ENCODE results near the gene DLGAP4.

The DLGAP4 gene

GRCh38 chr20:36543184-36544133 is 237.3 kb downstream of the DLGAP4 start:
- Histone ChIP-seq H3K9me2 (replicated peaks; ENCODE audit: control insufficient read depth, low read length) (no peaks in the 10 kb centered on the region), H3F3A (ENCODE audit: control insufficient read depth, insufficient read depth) (peaks cover 2% of the 10 kb centered on the region; the same call in 1 of the 2 replicates), H3K79me2 (ENCODE audit: control insufficient read depth, low read length) (no peaks in the 10 kb centered on the region), H4K20me1 (ENCODE audit: control insufficient read depth, insufficient read depth, low read depth, low read length) (no peaks in the 10 kb centered on the region), H3K4me3 (ENCODE audit: low read length) (no peak overlapping the region), H3K27ac (ENCODE audit: low read depth, low read length) (no peak overlapping the region), H3K4me2 (ENCODE audit: low read length) (no peak overlapping the region), H3K4me1 (ENCODE audit: control insufficient read depth, low read length) (peaks cover 9% of the 10 kb centered on the region), H3K27me3 (ENCODE audit: control insufficient read depth, low read length) (peaks cover 5% of the 10 kb centered on the region; the same call in 1 of the 2 replicates), H3K36me3 (ENCODE audit: control insufficient read depth, low read length) (no peaks in the 10 kb centered on the region), H3K9me3 (ENCODE audit: control insufficient read depth, insufficient read depth, low read length) (no peaks in the 10 kb centered on the region)
- TF ChIP-seq CTCF (IDR thresholded peaks at IDR 0.05; ENCODE audit: low read depth, low read length, poor library complexity, severe bottlenecking): no peak
- no peak for TF ChIP-seq EZH2phosphoT487 (IDR thresholded peaks at IDR 0.05; ENCODE audit: borderline replicate concordance, low read length)

GRCh38 chr20:36544134-36545018 is 238.2 kb downstream of the DLGAP4 start:
- H4K20me1 ChIP-seq (ENCODE audit: control insufficient read depth, insufficient read depth, low read depth, low read length): no peaks in the 10 kb centered on the region
- H3F3A ChIP-seq (ENCODE audit: control insufficient read depth, insufficient read depth): peaks cover 2% of the 10 kb centered on the region; the same call in 1 of the 2 replicates
- H3K27ac ChIP-seq (ENCODE audit: low read depth, low read length): no peak overlapping the region
- no peaks in the 10 kb centered on the region for H3K79me2 ChIP-seq (ENCODE audit: control insufficient read depth, low read length)
- no peak overlapping the region for H3K4me2 ChIP-seq (ENCODE audit: low read length)
- no peak overlapping the region for H3K4me3 ChIP-seq (ENCODE audit: low read length)
- peaks cover 9% of the 10 kb centered on the region for H3K4me1 ChIP-seq (ENCODE audit: control insufficient read depth, low read length)
- no peaks in the 10 kb centered on the region for H3K9me2 ChIP-seq (replicated peaks; ENCODE audit: control insufficient read depth, low read length)
- H3K9me3 ChIP-seq (ENCODE audit: control insufficient read depth, insufficient read depth, low read length): no peaks in the 10 kb centered on the region
- TF ChIP-seq CTCF (IDR thresholded peaks at IDR 0.05; ENCODE audit: low read depth, low read length, poor library complexity, severe bottlenecking): no peak
- no peak for TF ChIP-seq EZH2phosphoT487 (IDR thresholded peaks at IDR 0.05; ENCODE audit: borderline replicate concordance, low read length)
- H3K27me3 ChIP-seq (ENCODE audit: control insufficient read depth, low read length): peaks cover 5% of the 10 kb centered on the region; the same call in 1 of the 2 replicates
- H3K36me3 ChIP-seq (ENCODE audit: control insufficient read depth, low read length): no peaks in the 10 kb centered on the region

GRCh38 chr20:36546111-36546736 is 240.1 kb downstream of the DLGAP4 start:
- Histone ChIP-seq H3K27ac (ENCODE audit: low read depth, low read length) (no peak overlapping the region), H3K79me2 (ENCODE audit: control insufficient read depth, low read length) (no peaks in the 10 kb centered on the region), H3K9me3 (ENCODE audit: control insufficient read depth, insufficient read depth, low read length) (no peaks in the 10 kb centered on the region), H3F3A (ENCODE audit: control insufficient read depth, insufficient read depth) (no peaks in the 10 kb centered on the region), H3K9me2 (replicated peaks; ENCODE audit: control insufficient read depth, low read length) (no peaks in the 10 kb centered on the region), H4K20me1 (ENCODE audit: control insufficient read depth, insufficient read depth, low read depth, low read length) (no peaks in the 10 kb centered on the region), H3K4me2 (ENCODE audit: low read length) (no peak overlapping the region), H3K4me1 (ENCODE audit: control insufficient read depth, low read length) (peaks cover 7% of the 10 kb centered on the region), H3K4me3 (ENCODE audit: low read length) (no peak overlapping the region), H3K36me3 (ENCODE audit: control insufficient read depth, low read length) (no peaks in the 10 kb centered on the region), H3K27me3 (ENCODE audit: control insufficient read depth, low read length) (peaks cover 5% of the 10 kb centered on the region; the same call in 1 of the 2 replicates)
- TF ChIP-seq CTCF (IDR thresholded peaks at IDR 0.05; ENCODE audit: low read depth, low read length, poor library complexity, severe bottlenecking): no peak
- TF ChIP-seq EZH2phosphoT487 (IDR thresholded peaks at IDR 0.05; ENCODE audit: borderline replicate concordance, low read length): no peak

All from DOHH2 (cell line).